HCT116 (cell line): ENCODE data around the gene POSTN. TPM values are rescaled to one million over a fixed set of nuclear protein-coding genes. Genes with fewer than 3 reads are reported as not detected.

Experiments used
- ATAC-seq: fragments of 200-7000 bp; cut with Tn5 transposase; 2 replicates; pipeline ENCODE4 v1.9.1; 2020; ENCODE audit warnings: mild to moderate bottlenecking, moderate library complexity
- BruUV-seq: library from RNA; stranded (reverse); fragments of 400-500 nt; replicated peaks from 2 replicates; lab custom pipeline; 2021; lab: Mats Ljungman, UMichigan
- CTCF ChIA-PET: fragments of 300-600 bp; sonication (Branson Sonifier 250); formaldehyde crosslinking; loops from one replicate; lab custom pipeline; 2021; ENCODE audit warnings: antibody characterized with exemption; lab: Charles Lee
- POLR2A ChIA-PET: fragments of 300-600, 350-600 bp; sonication (Branson Sonifier 250); formaldehyde crosslinking; loops from one replicate; lab custom pipeline; 2021; ENCODE audit warnings: antibody characterized with exemption; lab: Charles Lee
- RAD21 ChIA-PET, 2 experiments: fragments of 300-600 bp; sonication (Branson Sonifier 250); formaldehyde crosslinking; loops; one replicate each; lab custom pipeline; 2023; ENCODE audit warnings: low total read pairs in 2 of 2; ENCODE audit not compliant: uncharacterized antibody in 2 of 2, unreplicated experiment in 2 of 2, low non-redundant PET in 1 of 2; lab: Charles Lee
- DNase-seq: peaks from one replicate; pipeline ENCODE4 v3.0.0-alpha.2; 2010; ENCODE audit warnings: low read depth, low spot score
- H2AFZ ChIP-seq: fragments of 200-600 bp; shearing (Covaris generic), sonication (generic); 2 replicates; pipeline ENCODE4 v1.6.1; 2017; ENCODE audit warnings: low read depth, mixed run types, mixed read lengths, antibody characterized with exemption, low read length; ENCODE audit not compliant: poor library complexity, severe bottlenecking
- H3K27ac ChIP-seq: 2 replicates; pipeline ENCODE4 v1.5.1; 2012; ENCODE audit warnings: low read depth, low read length
- H3K27me3 ChIP-seq: fragments of 200-600 bp; sonication (generic); 2 replicates; pipeline ENCODE4 v1.6.1; 2016; ENCODE audit warnings: mixed run types, low read length, mixed read lengths; ENCODE audit not compliant: insufficient read depth
- H3K36me3 ChIP-seq, 2 experiments: fragments of 200-500 bp in 1 of 2; fragments of 200-600 bp in 1 of 2; sonication (Bioruptor generic) in 1 of 2; sonication (generic) in 1 of 2; 2 replicates each; pipeline versions ENCODE4 v1.5.1 to v1.6.1; 2014 to 2016; ENCODE audit warnings: low read length in 2 of 2, inconsistent platforms in 1 of 2, mixed read lengths in 1 of 2, mixed run types in 1 of 2; ENCODE audit not compliant: insufficient read depth in 2 of 2, control insufficient read depth in 1 of 2
- H3K4me1 ChIP-seq, 2 experiments: fragments of 200-600 bp in 1 of 2; sonication (generic) in 1 of 2; 2 replicates each; pipeline versions ENCODE4 v1.5.1 to v1.6.1; 2012 to 2017; ENCODE audit warnings: low read length in 2 of 2, inconsistent platforms in 1 of 2, mild to moderate bottlenecking in 1 of 2, mixed read lengths in 1 of 2, mixed run types in 1 of 2, moderate library complexity in 1 of 2; ENCODE audit not compliant: insufficient read depth in 2 of 2, control insufficient read depth in 1 of 2
- H3K4me2 ChIP-seq: fragments of 200-600 bp; sonication (generic); 2 replicates; pipeline ENCODE4 v1.6.1; 2017; ENCODE audit warnings: mixed run types, low read length, mixed read lengths
- H3K4me3 ChIP-seq, 2 experiments: fragments of 200-600 bp in 1 of 2; sonication (generic) in 1 of 2; replicated peaks in 1 of 2; 2 replicates each; pipeline ENCODE4 v1.5.1; 2011 to 2016; ENCODE audit warnings: low read length in 2 of 2, control low read depth in 1 of 2, low read depth in 1 of 2, mild to moderate bottlenecking in 1 of 2, mixed read lengths in 1 of 2, mixed run types in 1 of 2
- H3K79me2 ChIP-seq: fragments of 200-600 bp; sonication (generic); 2 replicates; pipeline ENCODE4 v1.6.1; 2017; ENCODE audit warnings: mild to moderate bottlenecking, mixed run types, low read length, moderate library complexity, mixed read lengths; ENCODE audit not compliant: insufficient read depth
- H3K9ac ChIP-seq: fragments of 200-600 bp; sonication (generic); 2 replicates; pipeline ENCODE4 v1.6.1; 2016; ENCODE audit warnings: low read length, mixed read lengths
- H3K9me2 ChIP-seq: fragments of 200-600 bp; sonication (generic), shearing (Covaris generic); 2 replicates; pipeline ENCODE4 v1.6.1; 2017; ENCODE audit warnings: mixed run types, mild to moderate bottlenecking, moderate library complexity; ENCODE audit not compliant: insufficient read depth
- H3K9me3 ChIP-seq, 2 experiments: fragments of 200-500 bp in 1 of 2; fragments of 200-600 bp in 1 of 2; sonication (Bioruptor generic) in 1 of 2; sonication (generic) in 1 of 2; 2 replicates each; pipeline ENCODE4 v1.6.1; 2014 to 2017; ENCODE audit warnings: low read length in 2 of 2, mixed read lengths in 2 of 2, inconsistent platforms in 1 of 2, low read depth in 1 of 2, mild to moderate bottlenecking in 1 of 2, mixed run types in 1 of 2, moderate library complexity in 1 of 2; ENCODE audit not compliant: control insufficient read depth in 1 of 2, insufficient read depth in 1 of 2
- H4K20me1 ChIP-seq: fragments of 200-600 bp; sonication (generic), shearing (Covaris generic); 2 replicates; pipeline ENCODE4 v1.6.1; 2017; ENCODE audit warnings: mixed run types, mild to moderate bottlenecking, moderate library complexity; ENCODE audit not compliant: insufficient read depth
- CEBPB ChIP-seq: IDR thresholded peaks from 2 replicates; pipeline ENCODE4 v1.6.1; 2012; ENCODE audit warnings: low read depth
- CTCF ChIP-seq, 3 experiments: fragments of 200-600 bp in 1 of 3; sonication (generic) in 1 of 3; IDR thresholded peaks in 2 of 3; conservative IDR thresholded peaks in 1 of 3; 2 replicates each; pipeline ENCODE4 v1.5.1; 2012 to 2017; ENCODE audit warnings: low read depth in 2 of 3, low read length in 2 of 3, antibody characterized with exemption in 1 of 3, borderline replicate concordance in 1 of 3, control low read depth in 1 of 3, mild to moderate bottlenecking in 1 of 3, mixed read lengths in 1 of 3, mixed run types in 1 of 3, moderate library complexity in 1 of 3; ENCODE audit not compliant: insufficient read depth in 1 of 3
- SP1 ChIP-seq: IDR thresholded peaks from 2 replicates; pipeline ENCODE4 v1.6.1; 2012; ENCODE audit warnings: low read depth
- ZBTB33 ChIP-seq: IDR thresholded peaks from 2 replicates; pipeline ENCODE4 v1.6.1; 2011; ENCODE audit warnings: mild to moderate bottlenecking, low read length, moderate library complexity; ENCODE audit not compliant: insufficient replicate concordance; ENCODE audit errors: extremely low read depth
- intact Hi-C: fragments of 100-400 bp; cut with micrococcal nuclease; formaldehyde crosslinking; loops from 2 replicates; pipeline ENCODE4 v1.10.0; 2022
- total RNA-seq: library from RNA; stranded (reverse); gene quantifications from one replicate; pipeline ENCODE4 v1.2.1, GENCODE V29; 2021; ENCODE audit not compliant: unreplicated experiment

Gene POSTN
- total RNA-seq, 1 experiment from 2014 or later = not detected

GRCh38 chr13:37544995-37545394 lies 53.6 kb downstream of the POSTN start:
- H3K79me2 ChIP-seq = no peaks in the 10 kb centered on the region
- no peaks in the 10 kb centered on the region for H3K4me1 ChIP-seq
- H3K36me3 ChIP-seq = no peaks in the 10 kb centered on the region
- DNase-seq = no peak
- POLR2A ChIA-PET = no interaction called here
- TF ChIP-seq ZBTB33 (no peak), CEBPB (no peak), SP1 (no peak), CTCF (IDR thresholded peaks at IDR 0.05 in 2 of 3, conservative IDR thresholded peaks at IDR 0.05 in 1 of 3; ENCODE audit: borderline replicate concordance in 1 of 3, insufficient read depth in 1 of 3, low read depth in 2 of 3, low read length in 2 of 3) (no peak)
- TF ChIP-seq, all 23 proteins: peak for 0
- ChIA-PET RAD21 (no interaction called here), CTCF (no interaction called here)
- Histone ChIP-seq H3K9ac (no peak overlapping the region), H3K27ac (no peak overlapping the region), H3K9me2 (no peaks in the 10 kb centered on the region), H4K20me1 (no peaks in the 10 kb centered on the region), H3K4me3 (no peak overlapping the region), H3K4me2 (no peak overlapping the region), H3K9me3 (peaks cover 0 to 29% of the 10 kb centered on the region in 2 experiments; a peak in 2 of 4 replicates), H3K27me3 (no peaks in the 10 kb centered on the region), H2AFZ (no peak overlapping the region)
- no TSS peak for BruUV-seq
- intact Hi-C loops = no loop called here
- ATAC-seq = no peak
